Cardiac muscle cell (in vitro differentiated cells and primary cell): ENCODE data around the gene NBEA. TPM values are rescaled to one million over a fixed set of nuclear protein-coding genes. Genes with fewer than 3 reads are reported as not detected.

Experiments used
- DNase-seq, 2 donors: peaks; one replicate each; pipeline versions ENCODE4 v3.0.0 to v3.0.0-alpha.2; 2010 to 2017; ENCODE audit warnings: low read depth in 1 of 2, low spot score in 1 of 2
- H3K27ac ChIP-seq: fragments of 200-600 bp; sonication (generic); 2 replicates; pipeline ENCODE4 v1.5.1; 2016
- H3K27me3 ChIP-seq: fragments of 200-600 bp; sonication (generic); 2 replicates; pipeline ENCODE4 v1.6.0; 2016; ENCODE audit warnings: control low read depth
- H3K36me3 ChIP-seq: fragments of 200-600 bp; sonication (generic); 2 replicates; pipeline ENCODE4 v1.5.1; 2016; ENCODE audit warnings: control low read depth
- H3K4me1 ChIP-seq: fragments of 200-600 bp; sonication (generic); 2 replicates; pipeline ENCODE4 v1.8.1; 2017; ENCODE audit warnings: low read depth, mild to moderate bottlenecking, mixed run types
- H3K4me3 ChIP-seq: fragments of 200-600 bp; sonication (generic); 2 replicates; pipeline ENCODE4 v1.5.1; 2016; ENCODE audit warnings: mild to moderate bottlenecking
- H3K9me3 ChIP-seq: fragments of 200-600 bp; sonication (generic); 2 replicates; pipeline ENCODE4 v1.5.1; 2017; ENCODE audit warnings: low read depth, mild to moderate bottlenecking, control low read depth
- polyA plus RNA-seq: library from polyadenylated mRNA; unstranded; fragments of >200 nt; fragmentation: Nextera tagmentation; extraction: Ambion mirVana; gene quantifications from 2 replicates; pipeline ENCODE4 v1.2.1, GENCODE V29; 2016
- total RNA-seq: library from RNA; depleted of rRNA; stranded (reverse); fragments of >200 nt; gene quantifications from 2 replicates; pipeline ENCODE4 v1.2.3, GENCODE V29; 2016
- TF ChIP-seq, protein P1 (sequence below): IDR thresholded peaks from 2 replicates; pipeline ENCODE4 v1.5.1; 2012; ENCODE audit warnings: low read depth, mild to moderate bottlenecking, low read length

NBEA gene
- total and polyA plus RNA-seq, 2 experiments from 2014 or later, result 4.6 to 13.2 TPM

DNA sequence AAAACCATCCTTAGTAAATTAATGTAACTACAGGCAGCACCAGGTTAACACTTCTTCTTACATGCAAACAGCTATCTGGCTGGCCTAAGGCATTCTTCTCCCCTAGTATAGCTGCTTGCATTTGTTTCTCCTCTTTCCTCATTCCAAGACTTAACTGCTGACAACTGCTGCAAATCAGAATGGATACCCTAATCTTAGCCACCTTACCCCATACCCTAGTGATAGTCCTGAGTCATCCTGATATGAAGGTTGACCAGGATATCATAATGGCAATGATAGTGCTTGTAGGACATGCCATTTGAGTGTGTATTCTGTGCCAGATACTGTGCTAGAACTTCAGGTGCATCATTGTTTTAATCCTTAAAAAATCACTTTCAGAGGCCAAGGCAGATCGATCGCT lies 672.6 kb downstream of the NBEA start:
- H3K27me3 ChIP-seq, result no peaks in the 10 kb centered on the region
- H3K4me1 ChIP-seq, result no peaks in the 10 kb centered on the region
- TF ChIP-seq, protein P1, sequence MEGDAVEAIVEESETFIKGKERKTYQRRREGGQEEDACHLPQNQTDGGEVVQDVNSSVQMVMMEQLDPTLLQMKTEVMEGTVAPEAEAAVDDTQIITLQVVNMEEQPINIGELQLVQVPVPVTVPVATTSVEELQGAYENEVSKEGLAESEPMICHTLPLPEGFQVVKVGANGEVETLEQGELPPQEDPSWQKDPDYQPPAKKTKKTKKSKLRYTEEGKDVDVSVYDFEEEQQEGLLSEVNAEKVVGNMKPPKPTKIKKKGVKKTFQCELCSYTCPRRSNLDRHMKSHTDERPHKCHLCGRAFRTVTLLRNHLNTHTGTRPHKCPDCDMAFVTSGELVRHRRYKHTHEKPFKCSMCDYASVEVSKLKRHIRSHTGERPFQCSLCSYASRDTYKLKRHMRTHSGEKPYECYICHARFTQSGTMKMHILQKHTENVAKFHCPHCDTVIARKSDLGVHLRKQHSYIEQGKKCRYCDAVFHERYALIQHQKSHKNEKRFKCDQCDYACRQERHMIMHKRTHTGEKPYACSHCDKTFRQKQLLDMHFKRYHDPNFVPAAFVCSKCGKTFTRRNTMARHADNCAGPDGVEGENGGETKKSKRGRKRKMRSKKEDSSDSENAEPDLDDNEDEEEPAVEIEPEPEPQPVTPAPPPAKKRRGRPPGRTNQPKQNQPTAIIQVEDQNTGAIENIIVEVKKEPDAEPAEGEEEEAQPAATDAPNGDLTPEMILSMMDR, result no peak

DNA sequence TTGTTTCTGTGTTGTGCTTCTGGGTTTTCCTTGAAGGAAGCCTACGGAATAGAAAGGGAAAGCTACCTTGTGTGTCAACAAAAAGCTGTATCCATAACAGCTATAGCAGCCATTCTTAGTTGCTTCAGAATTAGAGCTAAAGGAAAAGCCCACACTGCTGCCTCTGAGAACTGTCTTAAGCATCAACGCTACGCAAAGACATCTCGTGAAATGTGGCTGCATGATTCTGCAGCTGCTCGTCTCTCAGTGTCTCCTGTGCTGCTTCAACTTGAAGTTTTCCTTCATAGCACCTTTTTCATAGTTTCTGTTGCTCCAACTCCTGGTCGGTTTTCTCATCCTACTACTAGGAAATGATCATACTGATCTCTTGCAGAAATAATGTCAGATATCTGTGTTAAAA lies 675.4 kb downstream of the NBEA start:
- DNase-seq, result no peak
- Histone ChIP-seq H3K27me3 (no peaks in the 10 kb centered on the region), H3K27ac (no peak overlapping the region), H3K9me3 (no peaks in the 10 kb centered on the region), H3K36me3 (no peaks in the 10 kb centered on the region), H3K4me3 (no peak overlapping the region), H3K4me1 (no peaks in the 10 kb centered on the region)
- TF ChIP-seq, protein P1, result no peak

More for the DNA sequence above, 672.6 kb downstream of the NBEA start:
- H3K4me3 ChIP-seq, result no peak overlapping the region
- no peak overlapping the region for H3K27ac ChIP-seq
- no peaks in the 10 kb centered on the region for H3K9me3 ChIP-seq
- no peak for DNase-seq
- no peaks in the 10 kb centered on the region for H3K36me3 ChIP-seq

DNA sequence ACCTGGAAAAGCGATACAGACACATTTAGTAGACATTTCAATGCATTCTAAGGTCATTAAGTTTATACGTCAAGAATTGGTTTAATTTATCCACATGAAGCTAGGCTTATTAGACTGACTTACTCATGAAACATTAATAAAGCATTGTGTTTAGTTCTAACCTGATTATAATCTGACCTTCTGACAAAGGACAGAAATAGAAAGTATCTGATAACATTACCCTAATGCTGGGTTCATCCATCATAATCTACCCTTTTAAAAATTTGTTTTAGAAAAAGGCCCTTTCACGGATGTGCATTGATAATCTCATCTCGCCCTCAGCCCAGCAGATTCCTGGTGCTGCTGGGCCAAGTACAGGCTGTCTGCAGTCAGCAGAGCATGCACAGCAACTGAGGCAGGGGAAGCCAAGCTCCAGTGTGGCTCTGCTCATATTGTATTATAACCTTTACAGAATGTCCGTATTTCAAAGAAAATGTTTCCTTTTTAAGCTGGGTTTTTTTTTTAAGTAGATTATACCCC lies 676.6 kb downstream of the NBEA start:
- no peak for DNase-seq
- H3K36me3 ChIP-seq, result no peaks in the 10 kb centered on the region
- H3K27me3 ChIP-seq, result no peaks in the 10 kb centered on the region
- TF ChIP-seq, protein P1, result no peak
- no peaks in the 10 kb centered on the region for H3K9me3 ChIP-seq
- no peak overlapping the region for H3K4me3 ChIP-seq
- no peak overlapping the region for H3K27ac ChIP-seq
- H3K4me1 ChIP-seq, result no peaks in the 10 kb centered on the region

DNA sequence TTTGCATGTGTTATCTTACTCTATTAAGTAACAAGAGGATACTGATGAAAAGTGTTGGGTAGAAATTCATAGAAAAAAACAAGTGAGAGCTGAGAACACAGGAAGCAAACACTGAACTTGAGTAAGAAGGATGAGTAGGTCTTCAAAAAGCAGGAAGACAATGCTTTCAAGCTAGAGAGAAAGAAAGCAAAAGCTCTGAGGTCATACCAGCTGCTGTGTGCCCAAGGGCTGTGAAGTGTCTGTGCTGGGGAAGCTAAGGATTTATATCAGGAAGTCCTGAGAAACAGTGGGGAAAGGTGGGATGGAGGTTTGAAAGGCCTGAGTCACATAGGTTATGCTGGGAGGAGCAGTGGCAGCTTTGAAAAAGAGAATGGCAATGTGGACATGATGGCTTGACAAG lies 679.9 kb downstream of the NBEA start:
- Histone ChIP-seq H3K27me3 (no peaks in the 10 kb centered on the region), H3K36me3 (no peaks in the 10 kb centered on the region), H3K27ac (no peak overlapping the region), H3K9me3 (no peaks in the 10 kb centered on the region), H3K4me1 (no peaks in the 10 kb centered on the region), H3K4me3 (no peak overlapping the region)
- peak in 1 of 2 donors; percentile 24 for DNase-seq
- TF ChIP-seq, protein P1, result no peak

DNA sequence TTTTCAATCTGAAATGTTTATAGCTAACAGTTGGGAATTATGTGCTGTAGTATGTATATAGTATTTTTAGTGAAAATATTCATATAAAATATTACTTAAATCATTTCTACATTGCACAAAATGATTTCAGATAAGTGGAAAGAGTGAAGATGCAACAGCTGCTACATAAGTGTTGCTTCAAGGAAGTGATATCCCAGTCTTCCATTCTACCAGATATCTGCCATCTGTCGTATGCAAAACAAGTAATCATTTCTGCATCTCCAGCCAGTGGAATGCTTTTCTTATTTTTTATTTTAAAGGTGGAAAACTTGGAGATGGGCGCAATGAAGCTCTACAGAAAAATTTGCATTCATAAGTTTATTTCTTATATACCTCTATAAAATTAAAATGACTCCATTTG lies 687.0 kb downstream of the NBEA start:
- Histone ChIP-seq H3K27ac (no peak overlapping the region), H3K4me1 (no peaks in the 10 kb centered on the region), H3K27me3 (no peaks in the 10 kb centered on the region), H3K36me3 (no peaks in the 10 kb centered on the region), H3K9me3 (no peaks in the 10 kb centered on the region), H3K4me3 (no peak overlapping the region)
- TF ChIP-seq, protein P1, result no peak
- no peak for DNase-seq
